ENCODE data around the gene DIPK1A. TPM values are rescaled to one million over a fixed set of nuclear protein-coding genes. Genes with fewer than 3 reads are reported as not detected.

The DIPK1A gene
- total RNA-seq, 1 donor from 2014 or later = 3.6 TPM

GRCh38 chr1:92876351-92876750 is 84.9 kb downstream of the DIPK1A start:
- no peaks in the 10 kb centered on the region for H3K36me3 ChIP-seq
- Mint-ChIP-seq H3K9me3 (peaks cover 7% of the 10 kb centered on the region), H3K36me3 (peaks cover 1% of the 10 kb centered on the region), H3K4me3 (no peak overlapping the region), H3K27me3 (ENCODE audit: insufficient read depth, low read depth) (no peaks in the 10 kb centered on the region), H3K27ac (no peak overlapping the region), H3K4me1 (no peaks in the 10 kb centered on the region)
- H3K9ac ChIP-seq = no peak overlapping the region
- no peaks in the 10 kb centered on the region for H4K20me1 ChIP-seq (ENCODE audit: low read depth)
- H3K27ac ChIP-seq = no peak overlapping the region
- peaks cover 15% of the 10 kb centered on the region for H3K4me1 ChIP-seq
- H3F3A ChIP-seq (ENCODE audit: low read depth) = no peaks in the 10 kb centered on the region
- no peaks in the 10 kb centered on the region for H3K79me2 ChIP-seq (ENCODE audit: low read depth)
- no peak overlapping the region for H3K4me2 ChIP-seq
- H2AFZ ChIP-seq (replicated peaks) = no peak overlapping the region
- no peak for TF ChIP-seq EZH2phosphoT487 (IDR thresholded peaks at IDR 0.05)
- no peak for TF ChIP-seq EZH2 (IDR thresholded peaks at IDR 0.05)
- TF ChIP-seq CTCF (IDR thresholded peaks at IDR 0.05) = no peak
- no peak for DNase-seq (ENCODE audit: low spot score)
- H3K4me3 ChIP-seq = no peak overlapping the region
- no peaks in the 10 kb centered on the region for H3K9me3 ChIP-seq (ENCODE audit: low read depth)
- no peaks in the 10 kb centered on the region for H3K27me3 ChIP-seq

GRCh38 chr1:92874987-92875386 is 86.3 kb downstream of the DIPK1A start:
- peaks cover 7% of the 10 kb centered on the region for H3K9me3 Mint-ChIP-seq
- Histone ChIP-seq H3K4me2 (no peak overlapping the region), H3K79me2 (ENCODE audit: low read depth) (no peaks in the 10 kb centered on the region), H3F3A (ENCODE audit: low read depth) (no peaks in the 10 kb centered on the region), H3K9ac (no peak overlapping the region), H3K4me3 (no peak overlapping the region), H3K4me1 (peaks cover 15% of the 10 kb centered on the region), H4K20me1 (ENCODE audit: low read depth) (no peaks in the 10 kb centered on the region), H3K27me3 (no peaks in the 10 kb centered on the region), H3K36me3 (no peaks in the 10 kb centered on the region), H3K27ac (no peak overlapping the region), H2AFZ (replicated peaks) (no peak overlapping the region), H3K9me3 (ENCODE audit: low read depth) (no peaks in the 10 kb centered on the region)
- H3K4me1 Mint-ChIP-seq = no peaks in the 10 kb centered on the region
- TF ChIP-seq EZH2 (IDR thresholded peaks at IDR 0.05) = no peak
- no peak for TF ChIP-seq CTCF (IDR thresholded peaks at IDR 0.05)
- TF ChIP-seq EZH2phosphoT487 (IDR thresholded peaks at IDR 0.05) = no peak
- peaks cover 1% of the 10 kb centered on the region for H3K36me3 Mint-ChIP-seq
- peaks cover 2% of the 10 kb centered on the region for H3K27me3 Mint-ChIP-seq (ENCODE audit: insufficient read depth, low read depth)
- H3K4me3 Mint-ChIP-seq = no peak overlapping the region
- no peak overlapping the region for H3K27ac Mint-ChIP-seq
- DNase-seq (ENCODE audit: low spot score) = no peak

- no peak overlapping the region for H3K9ac ChIP-seq
- no peak overlapping the region for H2AFZ ChIP-seq (replicated peaks)
- no peak for DNase-seq (ENCODE audit: low spot score)
- Mint-ChIP-seq H3K4me3 (no peak overlapping the region), H3K9me3 (peaks cover 7% of the 10 kb centered on the region), H3K27me3 (ENCODE audit: insufficient read depth, low read depth) (peaks cover 2% of the 10 kb centered on the region), H3K27ac (no peak overlapping the region), H3K4me1 (no peaks in the 10 kb centered on the region), H3K36me3 (peaks cover 1% of the 10 kb centered on the region)
- H3K27ac ChIP-seq = no peak overlapping the region
- H3K79me2 ChIP-seq (ENCODE audit: low read depth) = no peaks in the 10 kb centered on the region
- no peak overlapping the region for H3K4me3 ChIP-seq
- no peaks in the 10 kb centered on the region for H3F3A ChIP-seq (ENCODE audit: low read depth)
- H3K36me3 ChIP-seq = no peaks in the 10 kb centered on the region
- no peaks in the 10 kb centered on the region for H4K20me1 ChIP-seq (ENCODE audit: low read depth)
- H3K27me3 ChIP-seq = no peaks in the 10 kb centered on the region
- no peaks in the 10 kb centered on the region for H3K9me3 ChIP-seq (ENCODE audit: low read depth)
- H3K4me2 ChIP-seq = no peak overlapping the region
- TF ChIP-seq CTCF (IDR thresholded peaks at IDR 0.05) (no peak), EZH2phosphoT487 (IDR thresholded peaks at IDR 0.05) (no peak), EZH2 (IDR thresholded peaks at IDR 0.05) (no peak)
- H3K4me1 ChIP-seq = peaks cover 13% of the 10 kb centered on the region
Measured at GRCh38 chr1:92872719-92873118, 88.5 kb downstream of the DIPK1A start.

Data from neural progenitor cell (in vitro differentiated cells).